Motor neuron (in vitro differentiated cells): ENCODE measurements around the gene CDK5RAP2. TPM values are rescaled to one million over a fixed set of nuclear protein-coding genes. Genes with fewer than 3 reads are reported as not detected.
A peak's percentile ranks its signal among the peaks of the same experiment; 100 is the strongest.

Experiments
- ATAC-seq, 8 experiments: fragments of 200-7000 bp; cut with Tn5 transposase; replicated peaks in 6 of 8; 2 replicates each; pipeline ENCODE4 v1.8.0; 2021; ENCODE audit warnings: mild to moderate bottlenecking in 8 of 8, moderate library complexity in 8 of 8
- H3K27ac ChIP-seq, 2 donors: fragments of 250-450 bp; sonication (Bioruptor Pico); 2 replicates each; pipeline ENCODE4 v1.9.0; 2021; ENCODE audit warnings: antibody characterized with exemption in 2 of 2, mild to moderate bottlenecking in 2 of 2, moderate library complexity in 1 of 2
- H3K4me1 ChIP-seq, 2 donors: fragments of 250-450 bp; sonication (Bioruptor Pico); replicated peaks in 1 of 2; 2 replicates each; pipeline ENCODE4 v1.6.1; 2021; ENCODE audit warnings: antibody characterized with exemption in 2 of 2, mild to moderate bottlenecking in 2 of 2, moderate library complexity in 1 of 2
- H3K4me3 ChIP-seq, 5 donors: fragments of 250-450 bp; sonication (Bioruptor Pico); 2 replicates each; pipeline ENCODE4 v1.9.0; 2021; ENCODE audit warnings: antibody characterized with exemption in 5 of 5, mild to moderate bottlenecking in 5 of 5, moderate library complexity in 4 of 5
- WGBS, 10 experiments: fragments of 450-650 bp; shearing (Covaris generic); methylation state at CpG; one replicate each; pipeline ENCODE4 v1.0.0; 2022; 5-methylcytosine and 5-hydroxymethylcytosine counted together
- in situ Hi-C, 9 experiments: fragments of 400-800 bp; cut with MboI; loops; one replicate each; pipeline ENCODE4 v1.15.0; 2021; ENCODE audit warnings: low sequenced_read_pairs in 9 of 9, low pct_unique_long_range_greater_than_20kb in 2 of 9; ENCODE audit not compliant: unreplicated experiment in 9 of 9
- total RNA-seq, 8 experiments: library from RNA; unstranded; fragments of 300-600 nt; gene quantifications; 2 replicates each; pipeline versions ENCODE4 v1.2.3 to v1.2.4, GENCODE V29; 2022

The CDK5RAP2 gene
- total RNA-seq, 8 experiments from 2014 or later: 14.1 to 60.0 (median 34.4) TPM

GRCh38 chr9:120390637-120391190, 189.3 kb downstream of the CDK5RAP2 start:
- 80 to 100% (median 94%) methylated on average over 1 to 8 of the region's 12 CpGs; no CpG with 5 or more reads in 3 of the 10 experiments for WGBS, 10 experiments

DNA sequence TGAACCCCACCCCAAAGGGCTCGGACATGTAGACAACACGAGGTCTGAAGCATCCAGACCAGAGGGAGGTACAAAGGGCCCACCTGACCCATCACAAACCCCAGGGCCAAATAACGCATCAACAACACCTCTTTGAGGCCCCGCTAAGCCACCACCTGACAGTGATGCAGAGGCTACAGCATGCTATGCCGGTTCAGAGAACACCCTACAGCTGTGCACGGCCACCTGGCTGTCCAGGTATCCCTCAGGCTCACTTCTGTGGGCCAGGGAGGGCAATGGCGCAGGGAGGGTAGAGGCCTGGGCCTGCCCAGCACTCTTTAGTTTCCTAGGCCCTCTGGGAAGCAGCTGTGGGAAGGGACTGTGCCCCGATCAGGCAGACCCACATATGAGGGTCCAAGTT, 190.1 kb downstream of the CDK5RAP2 start:
- in situ Hi-C loops: no loop called here
- WGBS, 10 experiments: 84 to 100% methylated on average over 1 to 6 of the region's 8 CpGs; no CpG with 5 or more reads in 8 of the 10 experiments
- no peak overlapping the region for H3K27ac ChIP-seq

More at GRCh38 chr9:120390637-120391190, 189.3 kb downstream of the CDK5RAP2 start:
- no peak overlapping the region for H3K27ac ChIP-seq
- no peak for ATAC-seq
- peaks cover 6 to 21% of the 10 kb centered on the region in 2 donors for H3K4me1 ChIP-seq
- no peak overlapping the region for H3K4me3 ChIP-seq
- in situ Hi-C loops: no loop called here

DNA sequence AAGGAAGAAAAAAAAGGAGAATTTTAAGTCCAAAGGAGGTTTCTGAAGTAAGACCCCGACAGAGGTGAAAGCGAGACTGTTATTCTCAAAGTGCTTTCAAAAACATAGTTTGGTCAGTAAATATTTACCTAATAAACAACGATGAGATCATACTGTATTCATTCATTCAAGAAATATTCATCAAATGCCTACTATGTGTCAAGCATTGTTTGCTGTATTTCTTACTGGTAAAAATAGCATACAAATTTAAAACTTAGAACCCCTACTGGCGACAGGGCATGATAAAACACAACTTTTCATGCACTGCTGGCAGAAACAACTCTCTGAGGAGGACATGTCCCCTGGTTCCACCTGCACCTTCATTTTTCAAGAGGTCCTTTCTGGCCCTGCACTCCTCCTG, 190.7 kb downstream of the CDK5RAP2 start:
- peaks cover 6 to 21% of the 10 kb centered on the region in 2 donors for H3K4me1 ChIP-seq
- H3K4me3 ChIP-seq: no peak overlapping the region
- no peak overlapping the region for H3K27ac ChIP-seq
- ATAC-seq: no peak
- in situ Hi-C loops: no loop called here
- WGBS, 10 experiments: 80 to 100% (median 95%) methylated on average over 1 to 4 of the region's 4 CpGs; no CpG with 5 or more reads in 1 of the 10 experiments

More for the DNA sequence above, 190.1 kb downstream of the CDK5RAP2 start:
- no peak for ATAC-seq
- peaks cover 6 to 21% of the 10 kb centered on the region in 2 donors for H3K4me1 ChIP-seq
- H3K4me3 ChIP-seq: no peak overlapping the region

- 77 to 100% (median 88%) methylated on average over 2 to 8 of the region's 24 CpGs; no CpG with 5 or more reads in 3 of the 10 experiments for WGBS, 10 experiments
- Histone ChIP-seq H3K4me1 (peaks cover 6 to 21% of the 10 kb centered on the region in 2 donors), H3K4me3 (no peak overlapping the region), H3K27ac (no peak overlapping the region)
- ATAC-seq: peak in 6 of 8 experiments; percentile 7 to 86 (median 77)
- in situ Hi-C loops: no loop called here
Observed at GRCh38 chr9:120388003-120388855, 191.7 kb downstream of the CDK5RAP2 start.

- in situ Hi-C loops: no loop called here
- ATAC-seq: no peak
Observed at GRCh38 chr9:120387257-120388002, 192.5 kb downstream of the CDK5RAP2 start.

DNA sequence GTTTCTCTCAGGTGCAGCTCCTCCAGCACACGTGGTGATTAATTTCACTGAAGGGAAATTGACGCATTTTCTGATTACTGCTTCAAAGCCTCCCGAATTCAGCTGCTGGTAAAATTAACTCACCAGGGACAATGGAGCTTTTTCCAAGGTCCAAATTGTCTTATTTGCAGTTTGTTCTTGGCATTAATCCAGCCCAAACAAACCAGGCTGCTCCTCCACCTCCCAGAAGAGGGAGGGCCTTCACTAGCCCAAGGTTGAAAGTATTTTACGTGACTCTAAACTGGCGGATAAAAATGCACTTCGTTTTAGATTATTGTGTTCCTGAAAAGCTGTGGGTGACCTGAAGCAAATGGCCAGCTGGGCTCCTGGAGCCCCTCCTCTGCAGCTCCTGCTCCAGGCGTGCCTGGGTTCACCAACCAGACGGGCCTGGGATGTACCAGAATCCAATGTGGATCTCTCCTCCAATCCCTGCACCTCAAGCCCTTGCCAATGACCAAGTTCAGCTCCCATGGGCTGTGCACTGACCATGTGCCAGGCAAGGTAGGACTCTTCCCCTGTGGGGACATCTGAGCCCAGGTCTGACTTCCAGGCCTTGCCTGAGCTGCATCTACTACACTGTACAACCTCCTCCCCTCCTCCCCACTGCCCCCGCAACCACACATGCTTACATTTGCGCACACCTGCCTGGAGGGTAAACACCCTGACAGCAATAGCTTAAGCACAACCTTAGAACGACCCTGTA, 193.4 kb downstream of the CDK5RAP2 start:
- peak in 5 of 8 experiments; percentile 7 to 64 (median 20) for ATAC-seq
- Histone ChIP-seq H3K4me1 (peaks cover 6 to 21% of the 10 kb centered on the region in 2 donors), H3K27ac (peak overlapping the region in 1 of 2 donors; percentile 16), H3K4me3 (no peak overlapping the region)
- 57 to 88% (median 69%) methylated on average over 1 to 5 of the region's 11 CpGs; no CpG with 5 or more reads in 3 of the 10 experiments for WGBS, 10 experiments
- in situ Hi-C loops: no loop called here

More at GRCh38 chr9:120387257-120388002, 192.5 kb downstream of the CDK5RAP2 start:
- 40 to 100% (median 88%) methylated on average over 1 to 6 of the region's 14 CpGs; no CpG with 5 or more reads in 1 of the 10 experiments for WGBS, 10 experiments
- no peak overlapping the region for H3K4me3 ChIP-seq
- H3K27ac ChIP-seq: no peak overlapping the region
- H3K4me1 ChIP-seq: peaks cover 6 to 21% of the 10 kb centered on the region in 2 donors

DNA sequence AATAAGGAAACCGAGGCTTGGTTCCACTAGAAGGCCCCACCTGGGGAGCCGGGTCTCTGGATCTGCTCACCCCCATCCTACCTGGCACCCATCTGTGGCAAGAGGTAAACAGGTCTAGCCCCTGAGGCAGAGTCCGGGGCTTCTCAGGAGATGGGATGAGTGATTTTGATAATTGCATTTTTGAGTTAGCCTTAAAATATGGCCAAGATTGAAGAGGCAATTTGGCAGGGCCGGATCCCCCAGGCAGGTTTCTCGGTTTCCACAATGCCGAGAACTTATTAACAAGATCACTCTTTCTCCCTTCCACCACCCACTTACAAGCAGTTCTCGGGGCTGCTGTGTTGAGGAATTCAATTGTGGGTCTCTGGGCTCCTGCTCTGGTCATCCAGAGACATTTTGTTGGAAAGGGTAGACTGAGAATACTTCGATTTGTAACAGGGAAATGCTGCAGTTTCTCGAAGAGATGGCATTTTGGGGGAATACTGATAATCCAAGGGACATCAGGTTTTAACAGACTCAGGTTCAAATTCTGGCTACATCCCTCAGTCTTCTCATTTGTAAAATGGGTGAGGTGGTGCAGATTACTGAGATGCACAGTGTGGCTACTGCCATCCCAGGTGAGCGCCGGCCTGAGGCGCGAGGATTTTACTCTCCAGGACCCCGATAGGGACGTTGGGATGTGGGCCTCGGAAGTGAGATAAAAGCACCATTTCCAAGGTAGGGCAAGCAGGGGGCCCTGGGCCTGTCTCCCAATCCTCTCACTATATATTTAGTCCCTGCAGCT, 194.2 kb downstream of the CDK5RAP2 start:
- ATAC-seq: no peak
- H3K27ac ChIP-seq: no peak overlapping the region
- WGBS, 10 experiments: 80 to 100% (median 92%) methylated on average over 1 to 13 of the region's 16 CpGs; no CpG with 5 or more reads in 1 of the 10 experiments
- peaks cover 6 to 21% of the 10 kb centered on the region in 2 donors for H3K4me1 ChIP-seq
- in situ Hi-C loops: no loop called here
- no peak overlapping the region for H3K4me3 ChIP-seq

DNA sequence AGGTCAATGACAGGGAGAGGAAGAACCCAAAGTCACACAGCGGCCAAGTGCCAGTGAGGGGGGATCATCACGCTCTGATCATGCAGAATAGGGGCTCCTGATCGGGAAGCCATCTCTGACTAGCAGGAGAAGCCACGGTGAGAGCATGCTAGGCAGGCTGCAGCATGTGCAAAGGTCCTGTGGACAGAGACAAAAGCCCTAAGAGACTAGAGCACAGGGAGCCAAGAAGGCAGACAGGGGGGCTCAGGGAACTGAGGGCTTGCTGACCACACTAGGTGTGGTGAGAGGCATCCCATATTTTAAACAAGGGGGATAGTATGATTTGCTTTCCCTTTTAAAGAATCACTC, 195.1 kb downstream of the CDK5RAP2 start:
- WGBS, 10 experiments: 60 to 100% (median 93%) methylated on average over 1 to 4 of the region's 4 CpGs; no CpG with 5 or more reads in 5 of the 10 experiments
- peaks cover 6 to 21% of the 10 kb centered on the region in 2 donors for H3K4me1 ChIP-seq
- no peak overlapping the region for H3K4me3 ChIP-seq
- in situ Hi-C loops: no loop called here
- ATAC-seq: no peak
- H3K27ac ChIP-seq: no peak overlapping the region

DNA sequence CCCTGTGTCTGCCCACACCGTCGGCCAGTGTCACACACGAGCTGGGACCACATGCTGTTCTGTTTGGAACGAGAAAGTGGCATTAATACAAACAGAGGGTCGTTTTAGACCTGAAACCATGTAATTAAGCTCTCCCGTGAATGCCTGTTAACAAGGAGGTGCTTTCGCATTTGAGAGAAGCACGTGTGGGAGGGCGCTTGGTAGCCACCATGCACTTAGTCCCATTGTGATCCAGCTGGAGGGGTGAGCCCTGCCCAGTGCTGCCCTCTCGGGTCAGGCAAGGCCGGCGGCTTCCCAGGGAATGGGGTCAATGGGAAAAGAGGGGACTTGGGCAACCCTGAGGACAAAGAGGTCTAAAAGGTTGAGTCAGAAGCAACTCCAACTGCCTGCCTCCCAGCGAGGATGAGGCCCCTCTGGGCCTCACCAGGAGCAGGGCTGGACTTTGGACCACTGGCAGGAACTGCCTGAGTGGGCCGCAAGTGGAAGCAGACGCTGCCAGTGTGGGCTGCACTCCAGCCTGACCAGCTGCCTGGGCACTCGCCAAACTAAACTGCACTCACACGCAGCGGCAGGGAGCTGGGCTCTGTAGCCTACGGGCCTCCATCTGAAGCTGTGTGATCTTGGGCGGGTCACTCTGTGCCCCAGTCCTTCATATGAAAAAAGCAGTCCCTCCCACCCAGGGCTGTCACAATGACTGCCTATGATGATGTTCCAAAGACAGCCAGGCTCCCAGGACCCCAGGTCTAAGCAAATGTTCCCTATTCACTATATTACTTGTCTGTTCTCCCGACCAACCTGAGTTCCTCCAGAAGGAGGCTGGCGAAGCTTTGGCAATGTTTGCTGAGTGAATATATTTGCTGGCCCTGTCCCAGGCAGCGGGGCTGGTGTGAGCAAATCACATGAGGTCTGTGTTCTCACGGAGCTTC, 195.7 kb downstream of the CDK5RAP2 start:
- in situ Hi-C loops: no loop called here
- Histone ChIP-seq H3K4me1 (peaks cover 6 to 21% of the 10 kb centered on the region in 2 donors), H3K27ac (no peak overlapping the region), H3K4me3 (no peak overlapping the region)
- ATAC-seq: peak in 3 of 8 experiments; percentile 53 to 83 (median 60)
- 53 to 100% (median 60%) methylated on average over 1 to 19 of the region's 24 CpGs; no CpG with 5 or more reads in 2 of the 10 experiments for WGBS, 10 experiments

DNA sequence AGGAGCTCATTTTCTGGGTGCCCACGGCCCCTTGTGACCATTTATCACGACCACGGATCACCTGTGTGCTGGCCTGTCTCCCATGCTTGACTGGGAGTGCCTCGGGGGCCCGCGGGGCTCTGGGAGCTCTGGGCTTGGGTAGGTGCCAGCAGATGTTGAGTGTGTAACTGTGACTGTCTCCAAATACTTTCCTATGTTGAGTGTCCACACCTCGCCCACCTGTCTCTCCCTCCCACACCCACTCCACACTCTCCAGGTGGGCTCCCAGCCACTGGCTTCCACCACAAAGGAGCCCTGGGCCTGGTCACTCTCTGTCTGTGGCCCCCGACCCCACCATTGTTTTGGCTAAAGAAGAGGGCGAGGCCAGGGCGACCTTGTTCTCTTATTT, 196.4 kb downstream of the CDK5RAP2 start:
- in situ Hi-C loops: no loop called here
- ATAC-seq: no peak
- Histone ChIP-seq H3K4me1 (peaks cover 6 to 15% of the 10 kb centered on the region in 2 donors), H3K27ac (no peak overlapping the region), H3K4me3 (no peak overlapping the region)
- WGBS, 10 experiments: 66 to 93% (median 81%) methylated on average over 2 to 4 of the region's 10 CpGs; no CpG with 5 or more reads in 6 of the 10 experiments

DNA sequence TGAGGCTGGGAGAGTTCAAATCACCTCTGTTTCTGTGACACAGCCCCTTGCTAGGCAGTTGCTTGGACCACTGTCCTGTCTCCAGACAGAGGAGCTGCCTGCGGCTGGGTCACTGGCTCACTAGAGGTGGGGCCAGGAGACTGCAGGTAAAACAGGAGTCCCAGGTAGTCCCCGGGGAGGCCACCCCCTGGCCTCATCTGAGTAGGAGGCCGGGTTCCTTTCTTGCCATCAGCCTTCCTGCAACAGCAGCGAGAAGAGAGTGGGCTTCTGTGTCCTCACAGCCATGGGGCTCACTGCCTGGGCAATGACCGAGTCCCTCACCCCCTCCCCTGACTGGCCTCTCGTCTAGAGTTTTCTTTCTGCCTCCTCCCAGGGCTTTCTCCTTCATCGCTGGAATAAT, 197.5 kb downstream of the CDK5RAP2 start:
- Histone ChIP-seq H3K27ac (no peak overlapping the region), H3K4me1 (peaks cover 0 to 8% of the 10 kb centered on the region in 2 donors), H3K4me3 (no peak overlapping the region)
- WGBS, 10 experiments: 87 to 100% (median 96%) methylated on average over 1 to 3 of the region's 7 CpGs; no CpG with 5 or more reads in 6 of the 10 experiments
- ATAC-seq: no peak
- in situ Hi-C loops: no loop called here
